Activated CD8-positive, alpha-beta memory T cell treated with anti-CD3 and anti-CD28 coated beads, Interleukin-2, amount 50 U/mL, for 1 hour (primary cell): ENCODE data around the gene CAMK2D.
A peak's percentile ranks its signal among the peaks of the same experiment; 100 is the strongest.

Source experiments
- DNase-seq: peaks from one replicate; pipeline ENCODE4 v3.0.0-alpha.2; 2020; ENCODE audit errors: extremely low read depth

CAMK2D gene

DNA sequence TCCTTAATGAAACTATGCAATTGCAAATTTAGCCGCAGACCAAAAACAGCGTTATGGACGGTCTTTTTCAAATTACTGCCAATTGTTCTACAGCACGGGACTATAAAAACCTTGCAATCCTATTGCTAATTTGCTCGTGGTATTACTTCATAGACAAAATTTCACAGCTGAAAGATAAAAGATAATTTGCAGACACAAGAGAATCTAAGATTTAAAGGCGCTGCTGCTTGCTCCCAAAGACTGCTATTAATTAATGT is 1.4 kb upstream of the CAMK2D start:
- DNase-seq, result no peak

DNA sequence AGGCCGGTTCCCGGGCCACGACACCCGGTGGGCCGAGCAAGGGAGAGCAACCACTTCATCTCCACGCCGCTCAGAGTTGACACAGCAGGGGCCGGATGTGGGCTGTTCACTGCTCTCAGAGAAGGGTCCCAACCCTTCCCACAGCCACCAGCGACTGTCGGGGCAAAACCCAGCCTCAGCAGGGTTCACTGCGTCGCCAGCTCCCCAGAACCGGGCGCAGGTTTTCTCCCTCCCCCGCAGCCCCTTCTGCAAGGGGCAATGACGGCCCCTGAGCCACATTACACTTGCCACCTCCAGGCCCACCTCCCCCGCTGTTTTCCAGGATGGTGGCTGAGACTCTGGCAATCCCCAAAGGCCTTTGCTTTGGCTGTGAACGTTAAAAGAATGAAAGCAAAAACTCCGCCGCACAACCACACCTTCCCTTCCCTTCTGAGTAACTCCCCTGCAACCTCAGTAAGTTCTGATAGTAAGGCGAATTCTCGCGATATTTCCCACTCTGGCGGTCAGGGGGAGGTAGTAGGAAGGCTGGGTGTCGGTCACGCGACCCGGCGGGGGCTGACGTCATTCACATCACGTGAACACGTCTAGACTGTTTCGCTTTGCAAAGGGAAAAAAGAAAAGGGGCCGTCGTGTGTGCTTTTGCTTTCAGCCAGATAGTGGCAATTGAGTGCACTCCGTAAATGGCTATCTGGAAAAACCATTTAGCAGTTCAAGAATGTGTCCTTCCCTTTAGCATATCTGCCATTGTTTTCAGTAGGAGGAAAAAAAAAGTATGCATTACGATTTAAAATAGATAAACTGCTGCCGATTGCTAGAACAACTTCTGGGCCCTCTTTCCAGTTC is 869 bp upstream of the CAMK2D start:
- peak; percentile 100 for DNase-seq

DNA sequence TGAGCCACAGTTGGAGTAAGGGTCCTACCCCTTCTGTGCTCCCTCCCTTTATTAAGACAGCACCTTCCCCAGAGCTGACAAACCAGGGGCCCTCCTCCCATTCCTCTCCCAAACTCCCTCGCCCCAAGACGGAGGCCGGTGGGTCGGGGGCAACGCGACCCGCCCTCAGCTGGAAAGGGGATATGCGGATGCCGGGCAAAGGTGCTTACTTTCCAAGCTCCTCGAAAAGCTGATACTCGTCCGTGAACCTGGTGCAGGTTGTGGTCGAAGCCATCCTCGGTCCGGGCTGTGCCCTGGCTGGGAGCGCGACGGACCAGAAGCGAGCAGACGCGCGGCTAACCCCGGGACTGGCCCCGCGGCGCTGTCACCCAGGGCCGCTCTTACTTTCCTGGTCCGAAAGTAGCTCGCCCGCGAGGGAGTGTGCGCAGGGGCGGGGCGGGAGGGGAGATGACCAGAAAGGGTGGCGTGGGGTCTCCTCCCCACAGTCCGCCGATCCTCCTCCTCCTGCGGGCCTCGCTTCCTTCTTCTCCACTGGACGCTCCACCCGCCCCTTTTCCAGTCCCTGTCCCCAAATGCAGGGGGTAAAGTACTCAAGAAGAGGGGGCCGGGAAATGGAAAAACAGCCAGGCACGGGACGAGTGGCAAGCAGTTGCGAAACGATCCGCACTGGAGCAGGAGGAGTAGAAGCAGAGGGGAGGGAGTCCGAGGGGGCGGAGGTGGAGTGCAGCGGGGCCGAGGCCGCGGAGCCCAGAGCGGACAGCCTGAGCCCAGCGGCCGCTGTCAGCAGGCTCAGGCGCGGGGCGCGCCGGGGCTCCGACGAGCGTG is 531 bp downstream of the CAMK2D start:
- no peak for DNase-seq

DNA sequence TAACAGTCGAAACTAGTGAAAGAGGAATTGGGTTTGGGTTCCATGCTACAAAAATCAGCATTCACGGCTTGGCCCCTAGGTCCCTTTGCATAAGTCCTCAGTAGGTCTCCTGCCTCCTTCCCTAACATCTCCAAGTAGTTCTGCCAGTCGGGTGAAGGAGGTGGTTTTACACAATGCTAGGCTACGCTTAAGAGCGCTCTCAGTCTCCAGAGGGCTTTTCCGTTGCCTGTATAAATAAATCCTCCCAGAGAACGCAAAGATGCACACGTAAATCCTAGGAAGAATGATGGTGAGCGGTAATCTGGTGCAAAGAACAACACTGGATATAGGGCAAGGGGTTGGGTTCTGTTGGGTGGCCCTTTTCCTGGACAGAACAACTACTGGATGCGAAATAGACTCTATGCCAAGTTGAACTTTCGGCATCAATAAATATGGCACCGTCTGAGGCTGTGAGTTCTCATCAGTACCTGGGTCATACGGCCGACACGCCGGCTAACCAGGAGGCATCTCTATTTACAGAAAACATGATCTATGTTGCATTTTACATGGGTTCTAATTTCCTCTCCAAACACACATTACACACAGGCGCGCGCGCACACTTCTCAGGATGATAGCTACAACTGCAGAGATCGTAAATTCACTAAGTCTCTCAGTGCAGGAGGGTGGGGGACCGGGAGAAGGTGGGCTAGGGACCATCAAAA is 1.3 kb downstream of the CAMK2D start:
- no peak for DNase-seq

DNA sequence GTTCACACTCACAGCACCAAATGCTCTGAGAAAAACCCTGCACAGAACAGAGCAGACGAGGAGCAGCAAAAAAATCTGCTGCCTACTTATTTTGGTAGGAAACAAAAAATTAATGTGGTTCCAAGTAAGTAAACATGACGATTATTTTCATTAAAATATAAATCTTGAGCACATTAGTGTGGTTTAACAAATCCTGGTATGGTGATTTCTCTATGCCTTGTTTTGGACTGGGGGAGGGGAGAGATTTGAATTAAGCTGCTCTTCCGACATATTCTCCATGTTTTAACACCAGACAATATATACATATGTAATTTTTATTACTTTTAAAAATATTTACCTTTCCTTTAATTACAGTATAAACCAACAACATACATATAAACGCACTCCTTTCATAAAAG is 1.8 kb downstream of the CAMK2D start:
- DNase-seq, result no peak

DNA sequence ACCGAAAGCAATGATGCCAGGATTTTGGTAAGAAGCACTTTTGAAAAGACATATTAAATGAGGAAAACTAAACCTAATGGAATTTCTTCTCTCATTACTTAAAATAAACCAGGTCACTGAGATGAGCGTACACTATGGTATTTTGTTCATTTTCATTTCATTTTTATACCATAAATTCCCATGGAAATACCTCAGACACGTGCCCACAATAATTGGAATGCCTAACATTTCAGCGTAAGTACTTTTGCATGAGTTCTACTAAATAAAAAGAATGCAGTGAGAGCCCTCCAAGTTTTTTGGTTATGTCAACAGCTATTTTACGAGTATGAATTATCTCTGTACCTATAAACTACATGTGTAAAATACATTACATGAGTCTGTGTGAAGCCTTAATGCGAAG is 3.2 kb downstream of the CAMK2D start:
- DNase-seq, result no peak

DNA sequence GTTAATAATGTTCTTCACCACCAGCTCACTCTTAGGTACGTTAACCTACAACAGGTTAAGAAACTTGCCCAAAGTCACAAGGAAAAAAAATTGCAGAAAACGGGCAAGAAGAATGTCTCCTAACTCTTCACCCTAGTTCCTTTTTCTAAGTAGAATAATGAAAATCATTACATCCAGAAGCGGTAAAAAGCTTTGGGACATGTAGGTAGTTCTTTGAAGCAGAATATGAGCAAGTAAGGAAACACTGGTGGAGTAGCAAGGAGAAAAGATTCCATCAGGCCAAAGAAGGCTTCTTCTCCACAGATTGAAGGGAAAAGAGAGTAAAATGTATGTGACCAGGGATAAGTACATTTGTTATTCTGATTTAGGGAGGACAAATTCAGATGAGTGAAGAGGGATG is 4.1 kb downstream of the CAMK2D start:
- DNase-seq, result no peak

DNA sequence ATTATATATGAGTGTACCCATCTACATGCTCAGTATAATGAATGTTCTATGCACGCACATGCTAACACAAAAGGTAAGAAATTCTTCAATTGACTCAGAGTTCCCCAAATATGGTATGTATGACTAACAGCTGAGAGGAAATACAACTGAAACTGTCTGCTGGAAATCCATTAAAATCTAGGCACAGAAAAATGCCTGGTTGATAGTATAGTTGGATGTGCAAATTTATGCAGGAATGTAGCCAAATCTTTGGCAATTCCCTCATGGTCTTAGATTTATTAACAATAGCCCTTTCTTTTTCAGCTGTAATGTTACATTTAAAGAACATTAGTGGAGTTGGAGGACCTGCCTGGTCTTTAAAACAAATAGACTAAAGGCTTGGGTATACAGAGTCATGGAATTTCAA is 5.5 kb downstream of the CAMK2D start:
- no peak for DNase-seq

DNA sequence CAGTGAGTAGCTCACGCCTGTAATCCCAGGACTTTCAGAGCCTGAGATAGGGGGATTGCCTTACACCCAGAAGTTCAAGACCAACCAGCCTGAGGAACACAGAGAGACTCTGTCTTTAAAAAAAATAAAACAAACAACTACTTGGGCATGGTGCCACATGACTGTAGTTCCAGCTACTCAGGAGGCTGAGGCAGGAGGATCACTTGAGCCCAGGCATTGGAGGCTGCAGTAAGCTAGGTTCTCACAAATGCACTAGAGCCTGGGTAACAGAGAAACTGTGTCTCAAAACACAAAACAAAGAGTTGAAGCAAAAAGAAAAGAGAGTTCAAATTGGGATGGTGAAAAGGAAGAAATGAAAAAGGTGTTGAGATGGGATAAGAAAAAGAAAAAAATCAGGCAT is 10.8 kb downstream of the CAMK2D start:
- no peak for DNase-seq

DNA sequence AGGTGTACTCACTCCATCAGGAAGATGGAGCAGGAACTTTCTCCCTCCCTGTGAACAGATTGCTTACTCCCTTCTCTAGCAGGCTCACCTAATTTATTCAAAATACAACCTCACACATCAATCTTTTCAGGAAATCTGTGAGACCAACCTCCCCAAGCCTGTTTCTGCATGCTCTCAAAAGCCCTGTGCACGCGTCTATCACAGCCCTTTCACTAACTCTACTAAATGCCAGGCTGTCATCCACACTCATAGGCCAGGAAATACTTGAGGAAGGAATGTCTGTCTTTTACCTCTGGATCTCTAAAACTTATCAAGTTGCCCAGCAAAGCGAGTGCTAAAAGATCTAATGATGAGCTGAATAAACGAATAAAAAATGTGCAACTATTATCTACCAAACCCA is 11.2 kb downstream of the CAMK2D start:
- DNase-seq, result no peak

DNA sequence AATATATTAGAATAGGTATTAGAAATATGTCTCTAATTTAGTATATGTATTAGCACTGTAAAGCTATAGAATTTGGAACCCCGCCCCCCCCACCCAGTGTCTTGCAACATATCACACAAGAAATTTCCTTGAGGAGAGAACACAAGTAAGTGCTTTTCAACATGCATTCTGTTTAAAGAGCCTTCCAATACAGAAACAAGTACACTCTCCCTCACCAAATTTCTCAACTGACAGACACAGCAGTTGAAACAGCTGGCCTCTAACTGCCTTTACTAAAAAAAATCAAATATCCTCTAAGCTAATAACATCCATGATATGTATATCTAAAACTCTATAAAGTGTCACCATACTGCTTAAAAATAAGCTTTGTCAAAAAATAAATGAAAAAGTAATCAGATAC is 12.4 kb downstream of the CAMK2D start:
- no peak for DNase-seq

DNA sequence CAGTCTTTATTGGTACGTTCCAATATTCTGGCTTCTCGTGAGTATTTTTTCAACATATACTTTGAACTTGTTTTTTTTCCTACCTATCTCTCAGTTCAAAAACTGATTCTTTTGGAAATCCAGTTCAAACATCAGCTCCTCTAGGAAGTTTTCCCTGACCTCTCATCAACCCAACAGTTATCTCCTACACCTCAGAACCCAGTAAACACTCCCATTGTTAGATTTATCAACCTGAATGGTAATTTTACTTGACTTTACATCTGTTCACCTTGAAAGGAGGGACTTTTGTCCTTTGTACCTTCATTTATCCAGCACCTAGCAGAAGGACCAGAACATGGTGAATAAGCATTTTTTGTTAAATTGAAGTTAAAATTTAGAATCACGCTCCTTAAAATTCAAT is 13.6 kb downstream of the CAMK2D start:
- DNase-seq, result no peak

DNA sequence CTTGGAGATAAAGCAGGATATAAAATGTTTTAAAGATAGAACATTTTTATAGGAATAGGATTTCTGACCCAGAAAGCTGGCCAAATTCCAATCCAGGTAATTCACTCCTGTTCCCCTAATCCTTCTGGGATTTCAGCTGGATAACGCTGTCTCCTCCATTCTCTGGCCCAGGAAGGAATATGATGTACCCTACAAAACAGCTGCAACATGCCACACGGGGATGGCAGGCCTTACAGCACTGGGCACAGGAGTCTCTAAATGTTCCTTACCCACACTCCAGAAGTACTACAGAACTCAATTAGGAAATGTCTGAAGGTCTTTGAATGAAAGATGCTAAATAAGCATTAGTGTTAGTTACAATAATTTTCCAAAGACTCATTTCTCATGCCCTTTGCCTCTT is 15.8 kb downstream of the CAMK2D start:
- DNase-seq, result no peak

DNA sequence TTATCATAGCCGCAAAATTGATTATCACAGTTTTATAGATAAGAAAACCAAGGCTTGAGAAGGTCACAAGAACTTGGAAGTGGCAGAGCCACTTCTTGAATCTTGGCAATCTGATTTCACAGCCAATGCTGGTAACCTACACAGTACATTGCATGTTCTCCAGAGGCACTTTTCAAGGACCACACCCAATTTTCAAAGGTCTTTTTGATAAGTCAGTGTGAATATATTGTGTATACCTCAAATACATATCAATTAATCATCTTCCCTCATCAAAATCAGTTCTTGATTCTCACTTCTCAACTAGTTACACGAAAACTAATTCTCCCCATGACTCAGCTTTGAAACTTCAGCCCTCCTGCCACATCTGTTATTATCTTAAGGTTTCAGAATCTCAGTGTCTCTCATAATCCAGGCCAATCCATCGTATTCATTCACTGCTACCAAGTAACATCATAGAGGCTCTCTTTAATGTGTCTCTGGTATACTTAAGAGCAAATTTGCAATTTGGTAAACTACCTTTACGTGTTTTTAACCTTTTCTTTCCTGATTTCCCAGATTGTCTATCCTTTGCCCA is 16.8 kb downstream of the CAMK2D start:
- DNase-seq, result no peak

DNA sequence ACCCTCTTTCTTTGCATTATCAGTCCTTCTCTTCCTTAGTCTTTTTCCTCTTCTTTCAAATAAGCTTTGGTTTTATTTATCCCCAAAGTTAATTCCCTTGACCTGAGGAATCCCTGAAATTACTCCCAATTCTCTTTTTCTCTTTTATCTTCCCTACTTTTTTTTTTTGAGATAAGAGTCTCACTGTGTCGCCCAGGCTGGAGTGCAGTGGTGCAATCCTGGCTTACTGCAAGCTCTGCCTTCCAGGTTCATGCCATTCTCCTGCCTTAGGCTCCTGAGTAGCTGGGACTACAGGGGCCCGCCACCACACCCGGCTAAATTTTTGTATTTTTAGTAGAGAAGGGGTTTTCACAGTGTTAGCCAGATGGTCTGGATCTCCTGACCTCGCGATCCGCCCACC is 17.8 kb downstream of the CAMK2D start:
- no peak for DNase-seq

DNA sequence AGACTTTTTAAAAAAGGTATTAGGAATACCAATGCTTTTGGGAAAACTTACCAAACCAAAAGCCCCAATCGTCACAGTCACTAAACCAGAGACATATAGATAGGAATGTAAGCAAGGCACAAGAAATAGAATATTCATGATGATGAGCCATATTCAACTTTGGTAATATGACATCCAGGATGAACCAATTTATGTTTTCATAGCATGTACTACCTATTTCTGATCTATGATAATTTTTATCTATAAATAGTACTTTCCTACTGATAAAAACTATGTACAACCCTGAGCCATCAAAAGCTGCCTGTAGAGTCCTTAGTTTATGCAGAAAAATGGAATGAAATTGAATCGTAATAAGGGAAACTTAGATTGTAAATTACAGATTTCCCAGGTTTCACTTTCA is 18.9 kb downstream of the CAMK2D start:
- DNase-seq, result no peak

DNA sequence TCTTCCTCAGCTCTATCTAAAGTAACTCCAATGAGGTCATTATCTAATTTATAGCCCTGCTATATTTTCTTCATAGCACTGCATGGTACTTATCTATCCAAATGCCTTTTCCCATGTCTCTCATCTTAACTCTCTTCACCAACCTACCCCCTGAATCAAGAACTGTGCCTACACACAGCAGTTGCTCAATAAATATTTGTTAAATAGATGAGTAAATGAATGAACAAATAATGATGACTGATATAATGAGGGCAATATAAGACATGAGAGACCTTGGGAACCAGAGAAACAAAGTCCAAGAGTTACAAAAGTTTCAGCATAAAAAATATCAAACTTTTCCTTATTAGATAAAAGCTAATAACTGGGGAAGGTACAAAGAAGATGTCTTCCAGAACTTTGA is 19.6 kb downstream of the CAMK2D start:
- DNase-seq, result no peak

DNA sequence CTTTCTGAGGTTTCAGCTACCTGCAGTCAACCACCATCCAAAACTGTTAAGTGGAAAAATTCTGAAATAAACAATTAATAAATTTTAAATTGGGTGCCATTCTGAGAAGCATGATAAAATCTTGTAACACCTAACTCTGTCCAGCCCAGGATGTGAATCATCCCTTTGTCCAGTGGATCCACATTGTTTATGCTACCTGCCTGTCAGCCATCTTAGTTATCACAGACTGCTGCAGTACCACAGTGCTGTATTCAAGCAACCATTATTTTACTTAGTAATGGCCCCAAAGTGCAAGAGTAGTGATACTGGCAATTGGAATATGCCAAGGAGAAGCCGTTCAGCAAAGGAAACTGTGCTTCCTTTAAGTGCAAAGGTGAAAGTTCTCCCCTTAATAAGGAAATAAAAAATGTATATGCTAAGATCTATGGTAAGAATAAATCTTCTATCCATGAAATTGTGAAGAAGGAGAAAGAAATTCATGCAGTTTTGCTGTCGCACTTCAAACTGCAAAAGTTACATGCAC is 20.6 kb downstream of the CAMK2D start:
- DNase-seq, result no peak

DNA sequence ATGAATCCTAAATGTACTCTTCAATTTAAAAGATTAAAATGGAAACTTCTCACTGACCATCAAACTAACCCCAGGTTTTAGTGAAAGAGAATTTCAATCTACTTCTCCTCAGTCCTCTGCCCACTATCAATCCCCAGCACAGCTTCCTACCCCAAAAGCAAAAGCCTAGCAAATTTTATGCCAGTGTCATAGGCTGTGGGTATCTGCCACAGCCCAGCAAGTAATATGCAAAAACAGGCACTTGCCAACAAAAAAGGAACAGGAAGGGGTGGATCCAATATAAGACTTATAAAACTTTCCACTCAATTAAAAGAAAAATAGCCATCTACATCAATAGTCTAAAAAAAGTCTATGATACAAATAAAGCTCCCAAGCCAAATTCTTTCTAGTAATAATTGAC is 22.3 kb downstream of the CAMK2D start:
- no peak for DNase-seq

DNA sequence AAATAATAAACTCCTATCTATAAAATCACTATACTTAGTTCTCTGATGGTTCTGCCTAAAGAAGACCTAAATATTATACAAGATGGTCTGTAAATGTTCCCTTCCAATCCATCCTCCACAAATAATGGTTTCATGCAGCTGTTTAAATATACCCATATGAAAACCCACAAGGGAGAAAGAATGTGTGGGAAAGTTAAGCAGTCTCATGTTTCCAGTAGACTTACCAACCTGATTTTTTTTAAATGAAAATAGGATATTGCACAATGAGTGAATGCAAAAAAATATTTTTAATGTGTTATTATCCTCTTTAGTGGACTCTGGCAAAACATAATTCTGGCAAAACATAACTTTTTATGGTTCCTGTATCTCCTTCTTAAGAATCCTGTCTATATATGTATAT is 23.3 kb downstream of the CAMK2D start:
- DNase-seq, result no peak

DNA sequence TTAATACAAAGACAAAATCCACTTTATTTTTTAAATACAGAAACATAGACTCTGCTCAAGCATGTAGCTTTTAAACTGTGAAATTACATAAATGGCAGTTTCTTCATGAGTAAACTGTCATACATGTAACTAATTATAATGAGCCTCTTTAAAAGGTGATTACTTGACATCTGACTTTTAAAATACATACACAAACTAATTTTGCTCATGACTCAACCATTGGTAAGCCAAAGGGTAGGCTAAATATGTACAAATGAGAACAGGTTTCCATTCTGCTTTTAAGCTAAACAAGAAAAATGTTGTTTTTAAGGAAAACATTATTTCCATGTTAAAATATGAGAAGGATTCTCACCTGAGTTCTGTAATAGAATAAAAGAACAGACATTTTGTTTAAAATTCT is 27.9 kb downstream of the CAMK2D start:
- no peak for DNase-seq

DNA sequence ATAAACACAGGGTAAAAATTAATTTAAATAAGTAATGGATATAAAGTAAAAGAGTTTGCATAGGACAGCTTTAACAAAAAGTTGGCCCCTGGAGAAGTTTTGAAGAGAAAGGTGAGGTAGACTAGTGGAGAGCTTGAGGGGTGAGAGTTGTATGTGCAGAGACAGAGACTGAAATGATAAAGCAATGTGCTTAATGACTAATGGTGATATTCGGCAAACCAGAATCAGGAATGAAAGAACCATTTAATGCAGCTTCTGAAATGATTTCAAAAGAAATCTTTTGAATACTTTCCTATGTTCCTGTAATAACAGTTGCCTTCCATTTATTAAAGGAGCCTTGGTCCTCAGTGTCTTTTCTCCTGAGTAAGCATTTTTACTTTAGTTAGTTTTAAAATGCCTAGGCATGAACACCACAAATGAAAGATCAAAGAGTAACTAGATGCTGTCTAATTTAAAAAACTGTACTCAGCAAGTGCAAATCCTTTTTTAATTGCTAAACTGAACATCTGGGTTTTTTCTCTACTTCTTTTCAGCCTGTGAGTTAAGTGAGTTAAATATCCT is 28.5 kb downstream of the CAMK2D start:
- DNase-seq, result no peak
